Activated B cell treated with CpG ODN at 0.5 μM for 24 hours (primary cell): Measurements from ENCODE around the gene CCNT1. TPM values are rescaled to one million over a fixed set of nuclear protein-coding genes. Genes with fewer than 3 reads are reported as not detected.

Experiments used
- ATAC-seq: fragments of 200-7000 bp; cut with Tn5 transposase; one replicate; pipeline ENCODE4 v1.10.0; 2021; ENCODE audit warnings: low read depth, mild to moderate bottlenecking, moderate library complexity
- CTCF ChIA-PET: fragments of 350-600 bp; sonication (Branson Sonifier 250); formaldehyde crosslinking; loops from one replicate; lab custom pipeline; 2021; ENCODE audit warnings: antibody characterized with exemption; lab: Charles Lee
- POLR2A ChIA-PET: fragments of 350-600 bp; sonication (Branson Sonifier 250); formaldehyde crosslinking; loops from one replicate; lab custom pipeline; 2021; ENCODE audit warnings: antibody characterized with exemption; lab: Charles Lee
- DNase-seq: peaks from one replicate; pipeline ENCODE4 v3.0.0; 2022
- H3K27ac Mint-ChIP-seq: one replicate; pipeline ENCODE4 v1.8.0; 2020; ENCODE audit warnings: mixed read lengths
- H3K27me3 Mint-ChIP-seq: one replicate; pipeline ENCODE4 v1.8.0; 2021; ENCODE audit warnings: mixed read lengths
- H3K36me3 Mint-ChIP-seq: one replicate; pipeline ENCODE4 v1.8.0; 2021; ENCODE audit warnings: low read depth, mixed read lengths
- H3K4me1 Mint-ChIP-seq: one replicate; pipeline ENCODE4 v1.8.0; 2021; ENCODE audit warnings: mixed read lengths
- H3K4me3 Mint-ChIP-seq: one replicate; pipeline ENCODE4 v1.8.0; 2020; ENCODE audit warnings: mild to moderate bottlenecking, mixed read lengths
- H3K9me3 Mint-ChIP-seq: one replicate; pipeline ENCODE4 v1.8.0; 2020; ENCODE audit warnings: mixed read lengths
- CTCF ChIP-seq: fragments of 200-600 bp; IDR thresholded peaks from one replicate; pipeline ENCODE4 v1.8.0; 2022; ENCODE audit warnings: antibody characterized with exemption, mild to moderate bottlenecking
- intact Hi-C: fragments of 100-400 bp; cut with micrococcal nuclease; formaldehyde crosslinking; loops from one replicate; pipeline ENCODE4 v1.15.1; 2024
- total RNA-seq: library from RNA; stranded (reverse); gene quantifications from 2 replicates; pipeline ENCODE4 v1.2.3, GENCODE V29; 2022

CCNT1 gene
- total RNA-seq, 1 donor from 2014 or later: 48.9 TPM

GRCh38 chr12:48691826-48692487 lies 24.6 kb downstream of the CCNT1 start:
- peaks cover 77% of the 10 kb centered on the region for H3K36me3 Mint-ChIP-seq
- intact Hi-C loops: no loop called here
- H3K27ac Mint-ChIP-seq: no peak overlapping the region
- no peak for TF ChIP-seq CTCF
- ChIA-PET POLR2A (interaction anchor here (0.7 kb wide), 1 partner anchor 13 kb away, joined by 4 read pairs; no protein-coding TSS in a partner anchor), CTCF (no interaction called here)
- ATAC-seq: no peak
- no peaks in the 10 kb centered on the region for H3K4me1 Mint-ChIP-seq
- H3K4me3 Mint-ChIP-seq: no peak overlapping the region
- DNase-seq: no peak
- no peaks in the 10 kb centered on the region for H3K9me3 Mint-ChIP-seq
- H3K27me3 Mint-ChIP-seq: no peaks in the 10 kb centered on the region

- intact Hi-C loops: no loop called here
- TF ChIP-seq CTCF: no peak
- H3K4me3 Mint-ChIP-seq: no peak overlapping the region
- ChIA-PET CTCF (no interaction called here), POLR2A (no interaction called here)
- no peaks in the 10 kb centered on the region for H3K4me1 Mint-ChIP-seq
- H3K27ac Mint-ChIP-seq: no peak overlapping the region
- peaks cover 68% of the 10 kb centered on the region for H3K36me3 Mint-ChIP-seq
- ATAC-seq (no peak), DNase-seq (no peak)
- H3K27me3 Mint-ChIP-seq: no peaks in the 10 kb centered on the region
- H3K9me3 Mint-ChIP-seq: no peaks in the 10 kb centered on the region
These were observed 25.5 kb downstream of the CCNT1 start for GRCh38 chr12:48690990-48691389.

- intact Hi-C loops: no loop called here
- Mint-ChIP-seq H3K36me3 (peaks cover 63% of the 10 kb centered on the region), H3K27ac (no peak overlapping the region), H3K4me1 (no peaks in the 10 kb centered on the region), H3K27me3 (no peaks in the 10 kb centered on the region), H3K9me3 (no peaks in the 10 kb centered on the region), H3K4me3 (no peak overlapping the region)
- DNase-seq (no peak), ATAC-seq (no peak)
- ChIA-PET POLR2A (no interaction called here), CTCF (no interaction called here)
- no peak for TF ChIP-seq CTCF
These were observed 26.1 kb downstream of the CCNT1 start for GRCh38 chr12:48690436-48690835.

- H3K4me1 Mint-ChIP-seq: no peaks in the 10 kb centered on the region
- DNase-seq: no peak
- H3K27me3 Mint-ChIP-seq: no peaks in the 10 kb centered on the region
- TF ChIP-seq CTCF: no peak
- no peak for ATAC-seq
- no peaks in the 10 kb centered on the region for H3K9me3 Mint-ChIP-seq
- H3K36me3 Mint-ChIP-seq: peaks cover 47% of the 10 kb centered on the region
- ChIA-PET POLR2A (no interaction called here), CTCF (no interaction called here)
- intact Hi-C loops: no loop called here
- no peak overlapping the region for H3K4me3 Mint-ChIP-seq
- H3K27ac Mint-ChIP-seq: no peak overlapping the region
These were observed 27.7 kb downstream of the CCNT1 start for GRCh38 chr12:48688836-48689235.

GRCh38 chr12:48687592-48687991 lies 28.9 kb downstream of the CCNT1 start:
- no peak overlapping the region for H3K4me3 Mint-ChIP-seq
- intact Hi-C loops: no loop called here
- POLR2A ChIA-PET: no interaction called here
- CTCF ChIA-PET: no interaction called here
- H3K4me1 Mint-ChIP-seq: peaks cover 2% of the 10 kb centered on the region
- TF ChIP-seq CTCF: no peak
- no peak overlapping the region for H3K27ac Mint-ChIP-seq
- H3K9me3 Mint-ChIP-seq: no peaks in the 10 kb centered on the region
- no peaks in the 10 kb centered on the region for H3K27me3 Mint-ChIP-seq
- ATAC-seq (no peak), DNase-seq (no peak)
- H3K36me3 Mint-ChIP-seq: peaks cover 34% of the 10 kb centered on the region
